H9 (cell line): ENCODE data around the gene KLF11. TPM values are rescaled to one million over a fixed set of nuclear protein-coding genes. Genes with fewer than 3 reads are reported as not detected.

Experiments
- DNase-seq: peaks from one replicate; pipeline ENCODE4 v3.0.0-alpha.2; 2017
- H2AFZ ChIP-seq: one replicate; pipeline ENCODE4 v1.6.1; 2013; ENCODE audit warnings: mild to moderate bottlenecking, low read length, control low read depth, moderate library complexity
- H2AK5ac ChIP-seq: 2 replicates; pipeline ENCODE4 v1.6.1; 2013; ENCODE audit warnings: low read length, control low read depth, mixed read lengths; ENCODE audit not compliant: insufficient read length
- H2BK120ac ChIP-seq: one replicate; pipeline ENCODE4 v1.6.1; 2013; ENCODE audit warnings: low read depth, mild to moderate bottlenecking, low read length, control low read depth, inconsistent platforms; ENCODE audit not compliant: poor library complexity, severe bottlenecking
- H2BK12ac ChIP-seq: 2 replicates; pipeline ENCODE4 v1.6.1; 2013; ENCODE audit warnings: low read length, control low read depth, mixed read lengths, low read depth; ENCODE audit not compliant: insufficient read length
- H2BK15ac ChIP-seq: 2 replicates; pipeline ENCODE4 v1.6.1; 2013; ENCODE audit warnings: low read depth, low read length, control low read depth
- H2BK20ac ChIP-seq: one replicate; pipeline ENCODE4 v1.6.1; 2013; ENCODE audit warnings: low read depth, mild to moderate bottlenecking, low read length, control low read depth, inconsistent platforms; ENCODE audit not compliant: poor library complexity, severe bottlenecking
- H2BK5ac ChIP-seq: 2 replicates; pipeline ENCODE4 v1.6.1; 2013; ENCODE audit warnings: low read length, control low read depth, mixed read lengths; ENCODE audit not compliant: insufficient read length
- H3K14ac ChIP-seq: 2 replicates; pipeline ENCODE4 v1.6.1; 2013; ENCODE audit warnings: low read length, control low read depth; ENCODE audit not compliant: insufficient read depth
- H3K18ac ChIP-seq: 2 replicates; pipeline ENCODE4 v1.6.1; 2013; ENCODE audit warnings: low read depth, mild to moderate bottlenecking, mixed read lengths, low read length, control low read depth; ENCODE audit not compliant: insufficient read length
- H3K23ac ChIP-seq: 2 replicates; pipeline ENCODE4 v1.6.1; 2013; ENCODE audit warnings: low read length, control low read depth, mixed read lengths, low read depth; ENCODE audit not compliant: insufficient read length
- H3K23me2 ChIP-seq: 2 replicates; pipeline ENCODE4 v1.6.1; 2013; ENCODE audit warnings: low read depth, mild to moderate bottlenecking, mixed read lengths, low read length, control low read depth; ENCODE audit not compliant: insufficient read length, poor library complexity, severe bottlenecking
- H3K27ac ChIP-seq: 2 replicates; pipeline ENCODE4 v1.5.1; 2013; ENCODE audit warnings: low read length, control low read depth, mixed read lengths, low read depth; ENCODE audit not compliant: insufficient read length
- H3K27me3 ChIP-seq: 2 replicates; pipeline ENCODE4 v1.6.1; 2013; ENCODE audit warnings: low read length, control low read depth, inconsistent platforms; ENCODE audit not compliant: insufficient read depth
- H3K4ac ChIP-seq: 2 replicates; pipeline ENCODE4 v1.6.1; 2013; ENCODE audit warnings: low read depth, mild to moderate bottlenecking, control low read depth, inconsistent platforms, low read length, moderate library complexity
- H3K4me1 ChIP-seq: 2 replicates; pipeline ENCODE4 v1.6.1; 2013; ENCODE audit warnings: low read length, control low read depth, inconsistent platforms; ENCODE audit not compliant: insufficient read depth
- H3K4me2 ChIP-seq: 2 replicates; pipeline ENCODE4 v1.6.1; 2013; ENCODE audit warnings: low read length, control low read depth, mixed read lengths; ENCODE audit not compliant: insufficient read length, insufficient read depth
- H3K56ac ChIP-seq: 2 replicates; pipeline ENCODE4 v1.6.1; 2013; ENCODE audit warnings: low read depth, mild to moderate bottlenecking, mixed read lengths, low read length, control low read depth; ENCODE audit not compliant: insufficient read length
- H3K79me1 ChIP-seq: 2 replicates; pipeline ENCODE4 v1.6.1; 2013; ENCODE audit warnings: low read depth, mild to moderate bottlenecking, moderate library complexity, low read length, control low read depth, inconsistent platforms; ENCODE audit not compliant: insufficient read depth, poor library complexity, severe bottlenecking
- H3K79me2 ChIP-seq: 2 replicates; pipeline ENCODE4 v1.6.1; 2013; ENCODE audit warnings: low read length, control low read depth, inconsistent platforms; ENCODE audit not compliant: insufficient read depth
- H3K9ac ChIP-seq: 2 replicates; pipeline ENCODE4 v1.6.1; 2013; ENCODE audit warnings: low read length, control low read depth, mixed read lengths; ENCODE audit not compliant: insufficient read length; ENCODE audit errors: extremely low read depth
- H3K9me3 ChIP-seq: one replicate; pipeline ENCODE4 v1.6.1; 2013; ENCODE audit warnings: low read depth, low read length, inconsistent platforms; ENCODE audit not compliant: control insufficient read depth
- H3T11ph ChIP-seq: one replicate; pipeline ENCODE4 v1.6.1; 2013; ENCODE audit warnings: mild to moderate bottlenecking, low read length, control low read depth, inconsistent platforms
- H4K20me1 ChIP-seq: one replicate; pipeline ENCODE4 v1.6.1; 2013; ENCODE audit not compliant: control insufficient read depth, insufficient read length, insufficient read depth
- H4K5ac ChIP-seq: 2 replicates; pipeline ENCODE4 v1.6.1; 2013; ENCODE audit warnings: low read depth, mild to moderate bottlenecking, mixed read lengths, low read length, control low read depth; ENCODE audit not compliant: insufficient read length
- H4K8ac ChIP-seq: replicated peaks from 2 replicates; pipeline ENCODE4 v1.6.1; 2013; ENCODE audit warnings: low read length, control low read depth, mixed read lengths, low read depth; ENCODE audit not compliant: insufficient read length
- H4K91ac ChIP-seq: 2 replicates; pipeline ENCODE4 v1.6.1; 2013; ENCODE audit warnings: low read depth, mild to moderate bottlenecking, moderate library complexity, mixed read lengths, low read length, control low read depth; ENCODE audit not compliant: insufficient read length
- H3K27ac Mint-ChIP-seq, 3 experiments: 2 replicates in 2 of 3; 3 replicates in 1 of 3; pipeline ENCODE4 v1.8.0; 2020 to 2021; ENCODE audit warnings: mixed read lengths in 3 of 3, mild to moderate bottlenecking in 1 of 3, moderate library complexity in 1 of 3
- H3K27me3 Mint-ChIP-seq: 2 replicates; pipeline ENCODE4 v1.8.0; 2021; ENCODE audit warnings: low read depth, mild to moderate bottlenecking, moderate library complexity, mixed read lengths
- H3K36me3 Mint-ChIP-seq, 3 experiments: 2 replicates in 2 of 3; 3 replicates in 1 of 3; pipeline ENCODE4 v1.8.0; 2020 to 2021; ENCODE audit warnings: low read depth in 3 of 3, mixed read lengths in 3 of 3; ENCODE audit not compliant: insufficient read depth in 1 of 3
- H3K4me1 Mint-ChIP-seq, 2 experiments: 2 replicates each; pipeline ENCODE4 v1.8.0; 2020; ENCODE audit warnings: mixed read lengths in 2 of 2
- H3K4me3 Mint-ChIP-seq, 2 experiments: 2 replicates in 1 of 2; 3 replicates in 1 of 2; pipeline ENCODE4 v1.8.0; 2020 to 2021; ENCODE audit warnings: mild to moderate bottlenecking in 2 of 2, mixed read lengths in 2 of 2, moderate library complexity in 1 of 2
- H3K9me3 Mint-ChIP-seq, 2 experiments: 2 replicates in 1 of 2; 3 replicates in 1 of 2; pipeline ENCODE4 v1.8.0; 2020; ENCODE audit warnings: mild to moderate bottlenecking in 2 of 2, mixed read lengths in 2 of 2, moderate library complexity in 1 of 2
- WGBS: extraction: QIAGEN DNeasy Blood & Tissue Kit; methylation state at CpG from one replicate; pipeline ENCODE4 v1.1.7; 2013; ENCODE audit warnings: missing lambda C conversion rate, low lambda C conversion rate, mixed read lengths; ENCODE audit not compliant: insufficient read length; ENCODE audit errors: extremely low coverage; 5-methylcytosine and 5-hydroxymethylcytosine counted together
- total RNA-seq: library from RNA; stranded (reverse); gene quantifications from 2 replicates; pipeline ENCODE4 v1.2.1, GENCODE V29; 2021
- TF ChIP-seq, protein P1 (sequence below): fragments of 200-600 bp; sonication (generic); conservative IDR thresholded peaks from 3 replicates; pipeline ENCODE4 v1.8.0; 2021; ENCODE audit warnings: antibody characterized with exemption, mild to moderate bottlenecking

The KLF11 gene
- total RNA-seq, 1 experiment from 2014 or later = 15.5 TPM

DNA sequence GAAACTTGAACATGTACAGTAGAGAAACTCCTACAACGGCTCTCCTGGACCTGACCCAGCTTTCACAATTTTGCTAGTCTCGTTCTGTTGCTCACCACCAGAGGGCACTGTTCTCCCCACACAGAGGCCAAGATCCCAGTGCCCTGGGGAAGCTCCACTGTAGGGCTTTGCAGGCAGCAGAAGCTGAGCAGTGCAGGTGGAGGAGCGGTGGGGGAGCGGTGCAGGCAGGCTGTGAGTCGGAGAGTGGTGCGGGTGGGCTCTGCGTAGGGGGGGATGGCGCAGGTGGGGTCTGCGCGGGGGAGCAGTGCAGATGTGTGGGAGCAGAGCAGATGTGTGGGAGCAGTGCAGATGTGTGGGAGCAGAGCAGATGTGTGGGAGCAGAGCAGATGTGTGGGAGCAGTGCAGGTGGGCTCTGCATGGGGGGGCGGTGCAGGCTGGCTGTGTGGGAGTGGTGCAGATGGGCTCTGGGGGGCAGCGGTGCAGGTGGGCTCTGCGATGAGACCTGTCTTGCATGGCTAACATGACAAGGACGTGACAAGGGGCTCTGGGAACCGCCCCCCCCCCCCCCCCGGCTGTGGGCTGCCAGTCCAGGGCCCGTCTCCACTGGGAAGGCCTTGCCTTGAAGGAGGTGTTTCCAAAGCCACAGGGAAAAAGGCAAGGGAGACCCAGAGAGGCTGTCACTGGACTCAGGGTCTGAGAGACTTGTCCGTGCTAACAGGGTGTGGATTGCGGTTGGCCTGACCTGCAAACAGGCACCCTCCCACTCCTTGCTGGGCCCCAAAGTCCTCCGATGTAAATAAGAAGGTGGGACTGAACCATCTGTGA is 29.5 kb downstream of the KLF11 start:
- no peak overlapping the region for H2BK5ac ChIP-seq
- TF ChIP-seq, protein P1, sequence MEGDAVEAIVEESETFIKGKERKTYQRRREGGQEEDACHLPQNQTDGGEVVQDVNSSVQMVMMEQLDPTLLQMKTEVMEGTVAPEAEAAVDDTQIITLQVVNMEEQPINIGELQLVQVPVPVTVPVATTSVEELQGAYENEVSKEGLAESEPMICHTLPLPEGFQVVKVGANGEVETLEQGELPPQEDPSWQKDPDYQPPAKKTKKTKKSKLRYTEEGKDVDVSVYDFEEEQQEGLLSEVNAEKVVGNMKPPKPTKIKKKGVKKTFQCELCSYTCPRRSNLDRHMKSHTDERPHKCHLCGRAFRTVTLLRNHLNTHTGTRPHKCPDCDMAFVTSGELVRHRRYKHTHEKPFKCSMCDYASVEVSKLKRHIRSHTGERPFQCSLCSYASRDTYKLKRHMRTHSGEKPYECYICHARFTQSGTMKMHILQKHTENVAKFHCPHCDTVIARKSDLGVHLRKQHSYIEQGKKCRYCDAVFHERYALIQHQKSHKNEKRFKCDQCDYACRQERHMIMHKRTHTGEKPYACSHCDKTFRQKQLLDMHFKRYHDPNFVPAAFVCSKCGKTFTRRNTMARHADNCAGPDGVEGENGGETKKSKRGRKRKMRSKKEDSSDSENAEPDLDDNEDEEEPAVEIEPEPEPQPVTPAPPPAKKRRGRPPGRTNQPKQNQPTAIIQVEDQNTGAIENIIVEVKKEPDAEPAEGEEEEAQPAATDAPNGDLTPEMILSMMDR = peak; percentile 87
- peak; percentile 90 for DNase-seq
- no peaks in the 10 kb centered on the region for H3K4me1 ChIP-seq
- H2BK15ac ChIP-seq = no peak overlapping the region
- no peak overlapping the region for H2BK120ac ChIP-seq
- peaks cover 38% of the 10 kb centered on the region for H3K27me3 Mint-ChIP-seq
- no peaks in the 10 kb centered on the region; the same call in 1 of the 2 replicates for H3K27me3 ChIP-seq
- H3K14ac ChIP-seq = no peak overlapping the region
- H3K4me3 Mint-ChIP-seq = peak overlapping the region in 1 of 2 experiments; percentile 38; a peak in 1 of 5 replicates
- no peaks in the 10 kb centered on the region; the same call in 1 of the 2 replicates for H3K79me2 ChIP-seq
- no peak overlapping the region for H3K27ac Mint-ChIP-seq
- no peaks in the 10 kb centered on the region for H3K79me1 ChIP-seq
- H3K9ac ChIP-seq = no peak overlapping the region
- H2BK20ac ChIP-seq = no peak overlapping the region
- no peak overlapping the region for H3K23ac ChIP-seq
- no peak overlapping the region for H2AFZ ChIP-seq
- H3K56ac ChIP-seq = no peak overlapping the region
- H3T11ph ChIP-seq = no peak overlapping the region
- H3K23me2 ChIP-seq = no peaks in the 10 kb centered on the region
- H3K4me1 Mint-ChIP-seq = peaks cover 16 to 32% of the 10 kb centered on the region in 2 experiments
- WGBS = no CpG with 5 or more reads among the region's 20 CpGs
- no peak overlapping the region for H2AK5ac ChIP-seq
- no peak overlapping the region for H2BK12ac ChIP-seq
- H4K8ac ChIP-seq = no peak overlapping the region
- peaks cover 0 to 5% (median 0%) of the 10 kb centered on the region in 3 experiments; a peak in 2 of 7 replicates for H3K36me3 Mint-ChIP-seq
- no peak overlapping the region for H4K91ac ChIP-seq
- H3K4me2 ChIP-seq = no peak overlapping the region
- no peak overlapping the region for H3K4ac ChIP-seq
- H3K9me3 Mint-ChIP-seq = peaks cover 2 to 5% of the 10 kb centered on the region in 2 experiments; a peak in 4 of 5 replicates
- no peak overlapping the region for H4K5ac ChIP-seq
- no peak overlapping the region for H3K18ac ChIP-seq
- no peaks in the 10 kb centered on the region for H3K9me3 ChIP-seq
- no peaks in the 10 kb centered on the region for H4K20me1 ChIP-seq
- no peak overlapping the region for H3K27ac ChIP-seq
